CD4-positive, alpha-beta T cell treated with Interleukin-4 for 1 hour (primary cell): ENCODE measurements around the gene USH1G.
A peak's percentile ranks its signal among the peaks of the same experiment; 100 is the strongest.
"Not testable (repeated sequence)": the region's sequence is repeated elsewhere in the genome, so short reads cannot be mapped to it uniquely, and the experiment has no call there.

Experiments used
- DNase-seq, 2 donors: peaks; one replicate each; pipeline ENCODE4 v3.0.0-alpha.2; 2020 to 2022

The USH1G gene

DNA sequence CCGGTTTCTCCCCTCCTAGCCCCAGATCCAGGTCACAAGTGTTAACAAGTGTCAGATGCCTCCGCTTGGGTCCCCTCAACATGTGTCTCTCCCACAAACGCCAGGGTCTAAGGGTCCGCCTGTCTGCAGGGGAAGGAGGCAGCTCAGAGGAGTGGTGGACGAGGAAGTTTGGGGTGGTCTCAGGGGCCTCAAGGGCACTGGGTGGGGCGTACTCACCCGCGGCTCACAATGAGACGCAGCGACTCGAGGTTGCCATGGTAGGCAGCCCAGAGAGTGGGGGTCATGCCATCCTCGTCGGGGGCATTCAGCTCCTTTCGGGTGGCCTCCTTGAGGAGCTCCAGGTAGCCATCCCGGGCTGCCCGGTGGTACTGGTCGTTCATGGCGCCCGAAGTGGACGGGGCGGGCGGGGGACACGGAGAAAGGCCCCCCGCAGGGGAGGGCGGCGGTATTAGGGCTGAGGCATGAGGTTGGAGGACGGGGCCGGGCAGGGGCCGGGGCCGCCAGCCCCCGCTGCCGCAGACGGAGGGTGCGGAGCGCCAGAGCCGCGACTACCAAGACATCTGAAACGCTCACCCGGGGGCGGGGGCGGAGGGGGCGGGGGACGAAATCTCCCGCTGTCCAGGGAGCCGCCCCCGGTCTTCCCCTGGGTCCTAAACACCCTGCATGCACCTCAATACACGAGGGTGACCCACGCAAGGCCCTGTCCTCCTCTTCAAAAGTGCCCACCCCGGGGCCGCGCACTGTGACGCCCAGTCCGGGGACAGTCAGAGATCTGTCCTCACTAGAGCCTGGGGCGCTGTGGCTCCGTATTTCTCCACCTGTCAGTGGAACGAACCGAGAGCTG lies at the start of gene USH1G:
Gene USH1G, minus strand, starts transcription at position 562 of the 844 bp plus-strand sequence. Its CDS starts 182 bp downstream, at position 380.
- no peak for DNase-seq

DNA sequence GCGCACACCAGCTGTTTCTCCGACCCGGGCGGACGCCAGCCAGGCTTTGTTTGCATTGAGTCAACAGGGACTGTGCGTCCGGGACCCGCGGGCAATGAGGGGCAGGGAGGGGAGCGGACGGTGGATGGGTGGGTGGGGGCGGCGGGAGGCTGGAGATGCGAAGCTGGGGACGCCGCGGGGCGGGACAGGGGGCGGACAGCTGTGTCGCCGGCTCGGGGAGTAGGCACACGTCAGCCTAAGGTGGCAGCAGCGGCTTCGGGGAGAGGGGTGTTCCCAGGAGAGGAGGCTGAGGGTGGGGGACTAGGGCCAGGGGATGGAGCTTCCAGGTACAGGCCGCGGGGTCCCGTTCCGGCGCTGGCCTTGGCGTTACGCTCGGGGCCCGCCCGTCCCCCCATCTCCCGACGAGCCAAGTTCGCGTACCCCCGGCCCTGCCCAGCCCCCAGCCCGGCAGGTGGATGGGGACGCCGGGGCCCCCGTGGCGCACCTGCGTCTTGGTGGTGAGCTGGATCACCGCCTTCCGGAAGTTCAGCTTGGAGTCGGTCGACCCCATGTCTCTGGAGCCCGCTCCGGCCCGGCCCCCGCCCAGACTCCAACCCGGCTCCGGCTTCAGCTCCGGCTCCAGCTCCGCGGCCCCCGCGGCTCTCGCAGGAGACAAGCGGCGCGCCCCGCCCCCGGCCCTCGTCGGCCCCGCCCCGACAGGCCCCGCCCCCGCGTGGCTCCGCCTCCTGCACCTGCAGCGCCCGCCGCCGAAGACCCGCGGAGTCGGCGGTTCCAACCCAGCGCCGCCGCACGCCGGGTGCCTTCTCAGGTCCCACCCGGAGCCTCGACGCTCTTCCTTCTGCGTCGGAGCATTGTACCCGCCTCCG lies 49.3 kb upstream of the USH1G start, which contains the start of gene HID1:
Gene HID1, minus strand, starts transcription at position 653 of the 866 bp plus-strand sequence. Its CDS starts 103 bp downstream, at position 550.
- peak; percentile 77 to 85 for DNase-seq

DNA sequence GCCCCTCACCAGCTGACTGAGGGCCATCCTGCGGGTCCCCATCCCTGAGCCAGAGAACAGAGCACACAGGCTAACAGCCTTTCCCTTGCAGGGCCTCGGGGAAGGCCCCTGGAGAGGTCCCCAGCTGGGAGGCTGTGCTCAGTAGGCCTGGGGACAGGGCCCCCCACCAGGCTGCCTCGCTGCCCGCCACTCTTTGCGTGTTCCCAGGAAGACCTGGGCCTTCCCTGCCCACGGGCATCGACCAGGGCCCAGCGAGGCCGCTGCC lies 48.7 kb upstream of the USH1G start:
- no peak for DNase-seq

GRCh38 chr17:74971069-74971841 lies 48.2 kb upstream of the USH1G start:
- no peak for DNase-seq

DNA sequence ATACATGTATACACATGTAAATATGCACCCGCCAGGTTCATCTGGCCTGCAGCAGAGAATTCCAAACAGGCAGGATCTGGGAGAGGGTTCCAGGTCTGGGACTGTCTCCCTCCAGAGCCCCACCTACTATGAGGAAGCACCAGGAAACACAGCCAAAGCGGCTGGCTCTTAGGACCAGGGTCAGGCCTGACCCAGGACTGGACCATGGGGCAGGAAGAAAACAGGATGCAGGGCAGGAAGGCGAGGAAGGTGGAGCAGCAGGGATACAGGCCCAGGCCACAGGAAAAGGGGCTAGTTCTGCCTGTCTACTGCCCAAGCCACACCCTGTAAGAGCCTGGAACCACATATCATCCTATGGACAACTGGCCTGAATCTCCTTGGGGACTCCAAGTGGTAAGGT lies 47.3 kb upstream of the USH1G start:
- DNase-seq = no peak

- DNase-seq = not testable (repeated sequence)
Measured at GRCh38 chr17:74969501-74969900, 46.4 kb upstream of the USH1G start.

DNA sequence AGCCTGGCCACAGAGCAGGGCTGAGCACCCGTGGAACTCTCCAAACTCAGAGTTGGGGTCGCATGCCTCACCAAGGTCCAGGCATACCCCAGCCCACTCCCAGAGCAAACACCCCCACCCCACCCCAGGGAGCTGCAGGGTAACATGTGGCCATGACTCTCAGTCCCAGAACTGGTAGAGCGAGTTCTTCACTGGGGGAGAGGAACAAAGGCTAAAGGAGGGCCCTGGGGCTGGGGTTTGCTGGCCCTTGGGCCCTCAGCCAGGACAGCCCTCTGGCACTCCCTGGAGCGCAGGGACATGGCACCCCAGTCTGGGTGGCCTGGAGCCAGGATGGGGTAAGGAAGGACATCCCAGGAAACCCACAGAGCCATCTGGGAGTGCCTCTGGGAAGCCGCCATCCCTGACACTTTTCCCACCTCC lies 45.3 kb upstream of the USH1G start:
- DNase-seq = no peak

DNA sequence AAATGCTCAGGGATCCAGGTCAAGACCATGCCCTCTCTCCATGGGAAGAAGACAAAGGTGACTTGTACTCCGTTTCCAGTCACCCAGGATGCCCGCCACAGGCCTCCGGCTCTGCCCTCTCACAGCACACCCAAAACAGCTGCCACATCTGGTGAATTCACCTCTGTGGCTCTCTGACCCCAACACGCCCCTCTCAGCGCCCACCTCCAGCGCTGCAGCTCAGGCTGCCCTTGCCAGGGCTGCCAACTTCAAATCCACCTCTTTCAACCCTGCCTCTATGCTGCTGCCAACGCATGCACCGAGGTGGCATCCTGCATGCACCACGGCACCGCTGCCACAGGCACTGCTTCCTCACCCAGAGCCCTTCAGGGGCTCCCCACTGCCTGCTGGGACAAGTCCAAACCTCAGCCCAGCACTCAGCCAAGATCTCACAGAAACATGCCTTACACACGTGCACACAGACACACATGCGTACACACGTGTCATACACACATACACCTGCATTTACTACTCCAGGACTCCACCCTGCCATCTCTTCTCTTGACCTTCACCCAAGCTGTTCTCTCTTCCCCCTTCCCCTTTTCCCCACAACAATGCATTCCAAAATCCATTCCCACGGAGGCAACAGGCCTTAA lies 42.0 kb upstream of the USH1G start:
- DNase-seq = no peak

DNA sequence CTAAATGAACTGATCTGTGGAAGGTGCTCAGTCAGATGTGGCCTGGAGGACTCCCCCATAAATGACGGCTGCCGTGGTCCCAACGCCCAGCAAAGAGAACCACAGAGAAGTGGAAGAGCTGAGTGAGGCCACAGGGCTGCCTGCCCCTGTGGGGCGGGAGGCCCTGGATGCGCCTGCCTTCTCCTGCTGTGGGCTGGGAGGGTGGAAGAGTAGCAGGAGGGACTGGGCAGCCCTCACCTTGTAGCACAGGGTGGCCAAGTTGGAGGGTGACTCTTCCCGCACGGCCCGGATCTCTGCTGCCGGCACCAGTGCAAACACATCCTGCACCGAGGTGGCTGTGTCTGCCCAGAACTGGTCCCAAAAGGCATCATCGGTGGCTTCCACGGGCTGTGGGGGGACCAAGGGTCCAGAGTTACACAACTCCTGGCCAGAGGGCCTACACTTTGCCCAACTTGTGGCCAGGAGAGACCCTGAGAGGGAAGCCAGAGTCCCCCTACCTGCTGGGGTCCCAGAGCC lies 41.2 kb upstream of the USH1G start:
- no peak for DNase-seq

DNA sequence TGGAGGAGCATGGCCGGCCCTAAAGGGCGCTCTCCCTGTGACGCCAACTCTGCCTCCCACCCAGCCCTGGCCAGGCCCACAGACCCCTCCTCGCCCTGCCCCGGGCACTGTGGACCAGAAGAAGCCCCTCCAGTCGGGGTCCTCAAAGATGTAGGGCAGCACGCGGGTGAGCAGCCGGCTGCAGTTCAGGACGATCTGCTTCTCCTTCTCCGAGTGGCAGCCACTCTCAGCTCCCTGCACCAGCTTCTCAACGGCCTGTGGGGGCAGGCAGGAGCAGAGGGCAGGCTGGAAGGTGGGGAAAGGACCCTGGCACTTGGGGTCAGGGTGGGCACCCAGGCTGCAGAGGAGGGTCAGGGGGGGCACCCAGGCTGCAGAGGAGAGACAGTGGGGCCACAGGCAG lies 40.6 kb upstream of the USH1G start:
- no peak for DNase-seq

DNA sequence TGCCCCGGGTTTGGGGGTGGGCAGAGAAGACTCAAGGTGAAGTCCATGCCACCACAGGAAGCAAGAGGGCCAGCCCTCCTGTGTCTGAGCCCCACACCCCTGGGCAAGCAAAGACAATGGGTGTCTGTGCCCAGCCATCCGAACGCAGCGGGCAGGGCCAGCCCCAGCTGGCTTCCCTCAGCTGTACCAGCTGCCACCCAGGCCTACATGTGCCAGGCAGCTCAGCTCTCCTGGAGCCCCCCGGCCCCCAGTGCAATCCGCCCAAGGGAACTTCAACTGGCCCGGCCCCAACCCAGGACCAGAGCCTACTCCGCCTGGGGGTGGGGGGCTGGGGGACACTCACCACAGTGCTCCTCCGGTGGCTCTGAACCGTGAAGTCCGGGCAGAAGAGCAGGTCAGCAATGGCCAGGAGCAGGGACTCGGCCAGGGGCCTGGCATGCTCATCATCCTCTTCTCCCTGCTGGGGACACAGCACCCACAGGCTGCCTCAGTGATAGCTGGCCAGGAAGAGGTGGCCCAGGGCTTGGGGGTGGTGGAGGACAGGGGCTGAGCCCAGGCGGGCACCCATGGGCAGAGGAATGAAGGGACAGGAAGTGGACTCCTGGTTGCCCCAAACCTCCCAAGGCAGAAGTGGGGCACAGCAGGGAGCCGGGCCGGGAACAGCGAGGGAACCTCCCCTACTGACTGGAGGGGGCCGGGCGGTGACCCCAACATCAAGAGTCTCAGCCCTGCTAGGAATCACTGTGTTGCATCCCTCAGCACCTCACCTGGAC lies 39.8 kb upstream of the USH1G start:
- DNase-seq = no peak

GRCh38 chr17:74961657-74962350 lies 38.7 kb upstream of the USH1G start:
- DNase-seq = peak; percentile 83 to 84

DNA sequence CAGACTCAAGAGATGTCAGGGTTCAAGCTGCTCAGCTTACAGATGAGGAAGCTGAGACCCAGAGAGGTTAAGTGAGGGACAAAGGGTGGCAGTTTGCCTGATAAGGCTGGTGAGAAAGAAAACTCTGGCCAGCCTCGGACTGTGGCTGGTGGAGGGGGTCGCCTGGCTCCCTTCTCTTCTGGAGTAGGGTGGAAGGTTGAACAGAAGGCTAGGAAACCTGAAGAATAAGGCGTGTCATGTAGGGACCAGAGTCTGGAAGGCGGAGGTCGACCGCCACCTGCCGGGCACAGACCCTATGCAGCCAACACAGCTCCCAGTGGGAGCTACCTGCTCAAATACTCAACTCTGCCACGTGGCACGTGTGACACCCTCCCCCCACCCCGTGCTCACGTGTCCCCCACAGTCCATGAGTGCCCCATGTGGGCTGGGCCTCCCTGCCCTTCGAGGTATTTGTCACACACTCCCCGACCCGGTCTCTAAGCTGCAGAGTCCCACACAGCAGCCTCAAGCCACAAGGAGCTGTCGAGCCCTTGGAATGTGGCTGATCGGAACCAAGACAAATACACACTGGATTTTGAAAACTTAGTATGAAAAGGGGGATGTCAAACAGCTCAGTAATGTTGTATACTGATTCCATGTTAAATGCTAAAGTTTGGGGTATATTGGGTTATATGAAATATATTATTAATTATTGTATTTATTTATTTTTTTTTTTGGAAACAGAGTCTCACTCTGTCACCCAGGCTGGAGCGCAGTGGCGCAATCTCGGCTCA lies 37.7 kb upstream of the USH1G start:
- DNase-seq = peak; percentile 50 to 58

DNA sequence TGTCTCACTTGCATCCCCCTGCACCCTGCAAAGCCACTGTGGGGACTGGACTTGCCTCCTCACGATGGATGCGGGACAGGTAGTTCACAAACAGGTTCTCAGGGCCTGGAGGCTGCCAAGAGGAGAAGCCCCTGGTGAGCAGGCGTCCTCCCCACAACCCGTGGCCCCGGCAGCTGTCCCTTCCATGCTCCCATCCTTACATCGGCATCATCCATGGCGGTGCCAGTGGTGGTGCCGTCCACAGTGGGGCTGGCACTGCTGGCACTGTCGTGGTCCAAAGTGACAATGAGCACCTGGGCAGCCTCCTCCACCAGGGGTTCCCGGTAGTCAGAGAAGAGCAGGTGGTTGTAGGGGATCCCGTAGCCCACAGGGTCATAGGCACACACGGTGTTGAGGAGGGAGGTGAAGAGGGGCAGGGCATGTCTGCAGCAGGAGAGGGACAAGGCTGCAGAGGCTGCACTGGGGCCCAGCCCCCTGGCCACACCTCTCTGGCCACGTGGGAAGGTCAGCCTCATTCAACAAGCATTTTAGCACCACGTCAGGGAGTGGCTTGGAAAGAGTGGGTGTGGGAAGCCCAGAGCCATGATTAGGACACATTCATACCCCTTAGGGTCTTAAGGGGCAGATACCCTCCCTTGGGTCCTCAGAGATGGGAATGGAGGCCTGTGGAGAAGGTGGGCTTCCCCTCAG lies 36.9 kb upstream of the USH1G start:
- DNase-seq = no peak

DNA sequence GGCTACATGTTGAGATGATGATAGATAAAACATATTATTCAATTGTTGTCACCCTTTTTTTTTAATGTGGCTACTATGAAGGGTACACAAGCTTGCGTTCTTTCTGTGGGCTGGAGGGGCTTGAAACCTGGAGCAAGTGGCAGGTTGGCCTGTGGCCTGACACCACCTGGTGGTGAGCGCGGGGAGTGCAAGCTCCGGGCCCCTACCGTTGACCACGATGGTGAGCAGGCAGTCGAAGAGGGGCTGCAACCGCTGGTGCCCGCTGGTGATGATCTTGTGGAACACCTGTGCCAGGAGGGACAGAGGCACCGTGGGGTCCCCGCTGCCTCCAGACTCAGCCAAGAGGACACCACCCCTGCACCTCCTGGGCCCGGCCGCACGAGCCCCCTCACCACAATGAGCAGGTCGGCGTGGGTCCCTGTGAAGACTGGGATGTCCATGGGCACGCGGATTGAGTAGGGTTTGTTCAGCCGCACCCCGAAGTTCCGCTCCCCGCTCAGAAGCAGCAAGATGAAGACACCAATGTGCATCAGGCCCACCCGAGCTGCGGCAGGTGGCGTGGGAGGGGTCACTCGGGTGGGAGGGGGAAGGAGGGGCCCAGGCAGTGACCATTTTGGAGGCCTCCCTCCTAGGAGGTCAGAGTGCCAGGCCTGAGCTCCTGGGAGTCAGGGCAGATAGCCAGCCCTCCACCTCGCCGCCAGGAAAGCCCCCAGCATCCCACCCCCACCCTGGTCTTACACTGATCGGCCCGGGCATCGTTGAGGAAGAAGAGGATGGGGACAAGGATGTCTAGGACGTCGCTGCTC lies 35.1 kb upstream of the USH1G start:
- DNase-seq = peak; percentile 74 to 75

- DNase-seq = no peak
Measured at GRCh38 chr17:74956093-74956492, 33.0 kb upstream of the USH1G start.

DNA sequence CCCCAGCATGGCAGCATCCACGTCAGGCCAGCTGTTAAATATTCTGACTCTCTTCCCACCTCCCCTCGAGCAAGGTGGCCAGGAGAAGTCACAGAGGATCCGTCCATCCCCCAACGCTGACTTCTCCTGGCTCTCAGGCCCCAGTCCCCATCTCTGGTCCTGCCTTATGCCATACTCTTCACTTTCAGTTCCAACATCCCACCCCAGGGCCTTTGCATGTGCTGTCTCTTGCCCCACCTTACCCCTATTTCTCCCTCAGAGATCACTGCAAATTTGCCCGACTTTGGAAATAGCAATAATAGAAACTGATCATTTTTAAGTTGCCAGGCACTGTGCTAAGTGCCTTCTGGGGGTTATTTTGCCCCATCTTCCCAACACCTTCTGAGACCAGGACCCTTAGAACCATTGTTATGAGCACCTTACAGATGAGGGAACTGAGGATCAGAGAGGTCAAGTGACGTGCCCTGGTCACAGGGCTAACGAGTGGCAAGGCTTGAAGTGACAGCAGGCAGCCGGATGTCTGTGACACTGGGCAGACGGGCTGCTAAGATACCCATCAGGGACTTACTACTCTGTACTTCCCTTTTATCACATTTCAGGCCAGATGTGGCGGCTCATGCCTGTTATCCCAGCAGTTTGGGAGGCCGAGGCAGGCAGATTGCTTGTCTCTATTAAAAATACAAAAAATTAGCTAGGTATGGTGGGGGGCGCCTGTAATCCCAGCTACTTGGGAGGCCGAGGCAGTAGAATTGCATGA lies 31.8 kb upstream of the USH1G start:
- no peak for DNase-seq

GRCh38 chr17:74954115-74954514 lies 31.1 kb upstream of the USH1G start:
- DNase-seq = no peak
